HL-60 (cell line): ENCODE data around the gene SOBP.

Experiments used
- DNase-seq, 2 experiments: peaks; one replicate each; pipeline ENCODE4 v3.0.0-alpha.2; 2010 to 2020; ENCODE audit warnings: low read depth in 1 of 2, low spot score in 1 of 2
- H3K27ac ChIP-seq: fragments of 250-450 bp; sonication (Bioruptor Pico); replicated peaks from 2 replicates; pipeline ENCODE4 v1.5.1; 2020; ENCODE audit warnings: mild to moderate bottlenecking, moderate library complexity
- H3K27me3 ChIP-seq: fragments of 250-450 bp; sonication (Bioruptor Pico); 2 replicates; pipeline ENCODE4 v1.5.1; 2021; ENCODE audit warnings: mild to moderate bottlenecking, moderate library complexity; ENCODE audit not compliant: insufficient read depth, poor library complexity, severe bottlenecking
- H3K4me3 ChIP-seq: replicated peaks from 2 replicates; pipeline ENCODE4 v1.5.1; 2011; ENCODE audit warnings: mild to moderate bottlenecking, control low read depth, low read length; ENCODE audit not compliant: insufficient read depth
- GABPA ChIP-seq: IDR thresholded peaks from 2 replicates; pipeline ENCODE4 v1.6.1; 2012; ENCODE audit warnings: low read depth
- POLR2AphosphoS5 ChIP-seq: IDR thresholded peaks from 2 replicates; pipeline ENCODE4 v1.6.1; 2012; ENCODE audit warnings: low read depth
- SPI1 ChIP-seq: IDR thresholded peaks from 2 replicates; pipeline ENCODE4 v1.6.1; 2012; ENCODE audit warnings: low read depth, mild to moderate bottlenecking, borderline replicate concordance
- TF ChIP-seq, protein P1 (sequence below): IDR thresholded peaks from one replicate; pipeline ENCODE4 v1.5.1; 2011; ENCODE audit warnings: low read length, control low read depth, inconsistent platforms; ENCODE audit not compliant: insufficient read depth
- TF ChIP-seq, protein P2 (sequence below): IDR thresholded peaks from 2 replicates; pipeline ENCODE4 v1.6.1; 2012; ENCODE audit warnings: low read depth; ENCODE audit not compliant: insufficient replicate concordance

SOBP gene

DNA sequence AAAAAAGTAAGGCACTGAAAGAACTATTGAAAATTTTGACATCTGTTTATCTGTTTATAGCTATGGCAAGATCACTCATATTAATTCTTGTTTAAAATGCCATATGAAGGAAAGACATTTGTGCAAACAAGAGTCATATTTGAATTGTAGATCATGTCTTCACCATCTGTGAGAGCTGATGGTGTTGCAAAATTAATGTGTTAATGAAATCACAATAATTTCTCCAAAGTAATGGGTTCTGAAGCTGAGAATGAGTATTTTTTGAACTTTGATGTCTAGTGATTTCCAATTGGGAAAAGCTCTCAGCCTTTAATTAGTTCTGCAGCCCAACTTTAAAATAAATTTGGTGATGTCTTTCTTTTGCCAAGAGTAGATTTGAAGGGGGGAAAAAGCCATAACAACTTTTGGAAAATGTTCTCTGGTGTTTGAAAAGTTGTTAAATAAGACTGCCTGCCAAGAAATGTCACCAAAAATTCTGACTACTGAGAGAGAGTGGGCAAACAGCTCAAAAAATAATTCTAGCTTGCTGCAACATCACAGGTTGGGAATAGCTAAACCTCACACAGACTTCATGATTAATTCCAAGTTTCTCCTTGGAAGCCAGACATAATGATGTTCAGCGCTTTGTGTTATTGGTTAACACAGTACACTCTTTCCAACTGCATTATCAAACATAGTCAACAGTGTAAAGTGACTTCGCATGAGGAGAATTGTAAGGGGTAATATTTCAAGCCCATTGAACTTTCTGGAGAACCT, 142.6 kb downstream of the SOBP start:
- TF ChIP-seq GABPA (no peak), SPI1 (no peak)
- Histone ChIP-seq H3K27me3 (peaks cover 9% of the 10 kb centered on the region), H3K27ac (no peak overlapping the region), H3K4me3 (no peak overlapping the region)
- no peak for DNase-seq

DNA sequence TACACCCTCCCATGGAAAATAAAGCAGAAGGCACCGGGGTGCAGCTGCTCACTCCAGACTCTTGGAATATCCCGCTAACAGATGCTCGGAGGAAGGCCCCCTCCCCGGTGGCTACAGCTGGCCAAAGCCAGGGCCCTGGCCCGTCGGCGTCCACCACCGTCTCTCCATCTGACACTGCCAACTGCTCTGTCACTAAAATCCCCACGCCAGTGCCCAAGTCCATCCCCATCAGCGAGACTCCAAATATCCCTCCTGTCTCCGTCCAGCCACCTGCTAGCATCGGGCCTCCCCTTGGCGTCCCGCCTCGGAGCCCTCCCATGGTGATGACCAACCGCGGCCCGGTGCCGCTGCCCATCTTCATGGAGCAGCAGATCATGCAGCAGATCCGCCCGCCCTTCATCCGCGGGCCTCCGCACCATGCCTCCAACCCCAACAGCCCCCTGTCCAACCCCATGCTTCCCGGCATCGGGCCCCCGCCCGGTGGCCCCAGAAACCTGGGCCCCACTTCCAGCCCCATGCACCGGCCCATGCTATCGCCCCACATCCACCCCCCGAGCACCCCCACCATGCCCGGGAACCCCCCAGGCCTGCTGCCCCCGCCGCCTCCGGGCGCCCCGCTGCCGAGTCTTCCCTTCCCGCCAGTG, 143.9 kb downstream of the SOBP start:
- Histone ChIP-seq H3K27ac (no peak overlapping the region), H3K4me3 (no peak overlapping the region), H3K27me3 (peaks cover 10% of the 10 kb centered on the region)
- DNase-seq = no peak
- TF ChIP-seq POLR2AphosphoS5 (no peak), GABPA (no peak), SPI1 (no peak)
- TF ChIP-seq, protein P1, sequence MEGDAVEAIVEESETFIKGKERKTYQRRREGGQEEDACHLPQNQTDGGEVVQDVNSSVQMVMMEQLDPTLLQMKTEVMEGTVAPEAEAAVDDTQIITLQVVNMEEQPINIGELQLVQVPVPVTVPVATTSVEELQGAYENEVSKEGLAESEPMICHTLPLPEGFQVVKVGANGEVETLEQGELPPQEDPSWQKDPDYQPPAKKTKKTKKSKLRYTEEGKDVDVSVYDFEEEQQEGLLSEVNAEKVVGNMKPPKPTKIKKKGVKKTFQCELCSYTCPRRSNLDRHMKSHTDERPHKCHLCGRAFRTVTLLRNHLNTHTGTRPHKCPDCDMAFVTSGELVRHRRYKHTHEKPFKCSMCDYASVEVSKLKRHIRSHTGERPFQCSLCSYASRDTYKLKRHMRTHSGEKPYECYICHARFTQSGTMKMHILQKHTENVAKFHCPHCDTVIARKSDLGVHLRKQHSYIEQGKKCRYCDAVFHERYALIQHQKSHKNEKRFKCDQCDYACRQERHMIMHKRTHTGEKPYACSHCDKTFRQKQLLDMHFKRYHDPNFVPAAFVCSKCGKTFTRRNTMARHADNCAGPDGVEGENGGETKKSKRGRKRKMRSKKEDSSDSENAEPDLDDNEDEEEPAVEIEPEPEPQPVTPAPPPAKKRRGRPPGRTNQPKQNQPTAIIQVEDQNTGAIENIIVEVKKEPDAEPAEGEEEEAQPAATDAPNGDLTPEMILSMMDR = no peak
- TF ChIP-seq, protein P2, sequence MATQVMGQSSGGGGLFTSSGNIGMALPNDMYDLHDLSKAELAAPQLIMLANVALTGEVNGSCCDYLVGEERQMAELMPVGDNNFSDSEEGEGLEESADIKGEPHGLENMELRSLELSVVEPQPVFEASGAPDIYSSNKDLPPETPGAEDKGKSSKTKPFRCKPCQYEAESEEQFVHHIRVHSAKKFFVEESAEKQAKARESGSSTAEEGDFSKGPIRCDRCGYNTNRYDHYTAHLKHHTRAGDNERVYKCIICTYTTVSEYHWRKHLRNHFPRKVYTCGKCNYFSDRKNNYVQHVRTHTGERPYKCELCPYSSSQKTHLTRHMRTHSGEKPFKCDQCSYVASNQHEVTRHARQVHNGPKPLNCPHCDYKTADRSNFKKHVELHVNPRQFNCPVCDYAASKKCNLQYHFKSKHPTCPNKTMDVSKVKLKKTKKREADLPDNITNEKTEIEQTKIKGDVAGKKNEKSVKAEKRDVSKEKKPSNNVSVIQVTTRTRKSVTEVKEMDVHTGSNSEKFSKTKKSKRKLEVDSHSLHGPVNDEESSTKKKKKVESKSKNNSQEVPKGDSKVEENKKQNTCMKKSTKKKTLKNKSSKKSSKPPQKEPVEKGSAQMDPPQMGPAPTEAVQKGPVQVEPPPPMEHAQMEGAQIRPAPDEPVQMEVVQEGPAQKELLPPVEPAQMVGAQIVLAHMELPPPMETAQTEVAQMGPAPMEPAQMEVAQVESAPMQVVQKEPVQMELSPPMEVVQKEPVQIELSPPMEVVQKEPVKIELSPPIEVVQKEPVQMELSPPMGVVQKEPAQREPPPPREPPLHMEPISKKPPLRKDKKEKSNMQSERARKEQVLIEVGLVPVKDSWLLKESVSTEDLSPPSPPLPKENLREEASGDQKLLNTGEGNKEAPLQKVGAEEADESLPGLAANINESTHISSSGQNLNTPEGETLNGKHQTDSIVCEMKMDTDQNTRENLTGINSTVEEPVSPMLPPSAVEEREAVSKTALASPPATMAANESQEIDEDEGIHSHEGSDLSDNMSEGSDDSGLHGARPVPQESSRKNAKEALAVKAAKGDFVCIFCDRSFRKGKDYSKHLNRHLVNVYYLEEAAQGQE = no peak

- no peak for DNase-seq
- H3K27ac ChIP-seq = no peak overlapping the region
- peaks cover 10% of the 10 kb centered on the region for H3K27me3 ChIP-seq
- TF ChIP-seq GABPA (no peak), SPI1 (no peak), POLR2AphosphoS5 (no peak)
- TF ChIP-seq, protein P1 = no peak
- TF ChIP-seq, protein P2 = no peak
- no peak overlapping the region for H3K4me3 ChIP-seq
Observed at GRCh38 chr6:107634324-107635056, 144.6 kb downstream of the SOBP start.

DNA sequence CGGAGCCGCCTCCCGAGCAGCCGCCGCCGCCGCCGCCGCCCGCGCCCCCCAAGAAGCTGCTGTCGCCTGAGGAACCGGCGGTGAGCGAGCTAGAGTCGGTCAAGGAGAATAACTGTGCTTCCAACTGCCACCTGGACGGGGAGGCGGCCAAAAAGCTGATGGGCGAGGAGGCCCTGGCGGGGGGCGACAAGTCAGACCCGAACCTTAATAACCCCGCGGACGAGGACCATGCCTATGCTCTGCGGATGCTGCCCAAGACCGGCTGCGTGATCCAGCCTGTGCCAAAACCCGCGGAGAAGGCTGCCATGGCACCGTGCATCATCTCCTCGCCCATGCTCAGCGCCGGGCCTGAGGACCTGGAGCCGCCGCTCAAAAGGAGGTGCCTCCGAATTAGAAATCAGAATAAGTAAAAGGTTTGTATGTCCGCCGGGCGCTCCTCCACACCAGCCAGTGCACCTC, 145.2 kb downstream of the SOBP start:
- no peak overlapping the region for H3K4me3 ChIP-seq
- H3K27me3 ChIP-seq = peaks cover 10% of the 10 kb centered on the region
- TF ChIP-seq GABPA (no peak), SPI1 (no peak), POLR2AphosphoS5 (no peak)
- TF ChIP-seq, protein P1 = no peak
- TF ChIP-seq, protein P2 = no peak
- H3K27ac ChIP-seq = no peak overlapping the region
- DNase-seq = no peak
